A673 (cell line): ENCODE results near the gene UACA. TPM values are rescaled to one million over a fixed set of nuclear protein-coding genes. Genes with fewer than 3 reads are reported as not detected.

Experiments
- BruUV-seq: library from RNA; stranded (reverse); fragments of 400-500 nt; replicated peaks from 2 replicates; lab custom pipeline; 2021; lab: Mats Ljungman, UMichigan
- CTCF ChIA-PET: fragments of 300-600 bp; sonication (Branson Sonifier 250); formaldehyde crosslinking; loops from one replicate; lab custom pipeline; 2022; ENCODE audit warnings: antibody characterized with exemption; lab: Charles Lee
- POLR2A ChIA-PET: fragments of 300-600 bp; sonication (Branson Sonifier 250); formaldehyde crosslinking; loops from one replicate; lab custom pipeline; 2022; ENCODE audit warnings: antibody characterized with exemption; ENCODE audit not compliant: low non-redundant PET; lab: Charles Lee
- DNase-seq: peaks from one replicate; pipeline ENCODE4 v3.0.0-alpha.2; 2015; ENCODE audit warnings: low spot score
- H3K27ac ChIP-seq: fragments of 200-600 bp; sonication (generic); 2 replicates; pipeline ENCODE4 v1.5.1; 2016; ENCODE audit warnings: mixed run types, low read depth, mild to moderate bottlenecking, mixed read lengths, antibody characterized with exemption, low read length; ENCODE audit not compliant: poor library complexity, severe bottlenecking
- H3K27me3 ChIP-seq: fragments of 200-600 bp; sonication (generic); replicated peaks from 2 replicates; pipeline ENCODE4 v1.6.1; 2017; ENCODE audit warnings: mixed run types, low read depth, mild to moderate bottlenecking, mixed read lengths, antibody characterized with exemption, low read length; ENCODE audit not compliant: insufficient read depth, poor library complexity
- H3K36me3 ChIP-seq: fragments of 200-600 bp; sonication (generic); 2 replicates; pipeline ENCODE4 v1.6.1; 2016; ENCODE audit warnings: mixed run types, mild to moderate bottlenecking, mixed read lengths, antibody characterized with exemption, low read length; ENCODE audit not compliant: insufficient read depth, poor library complexity, severe bottlenecking
- H3K4me1 ChIP-seq: fragments of 200-600 bp; sonication (generic); 2 replicates; pipeline ENCODE4 v1.6.1; 2017; ENCODE audit warnings: mixed run types, mild to moderate bottlenecking, mixed read lengths, antibody characterized with exemption, low read length; ENCODE audit not compliant: insufficient read depth, poor library complexity, severe bottlenecking
- H3K4me3 ChIP-seq: fragments of 200-600 bp; sonication (generic); 2 replicates; pipeline ENCODE4 v1.5.1; 2016; ENCODE audit warnings: low read depth, mixed run types, mild to moderate bottlenecking, mixed read lengths, low read length; ENCODE audit not compliant: poor library complexity, severe bottlenecking
- H3K9me3 ChIP-seq: fragments of 200-600 bp; sonication (generic); 2 replicates; pipeline ENCODE4 v1.6.1; 2016; ENCODE audit warnings: mixed run types, low read depth, mild to moderate bottlenecking, mixed read lengths, antibody characterized with exemption, low read length; ENCODE audit not compliant: poor library complexity, severe bottlenecking
- CTCF ChIP-seq: fragments of 300-800, 200-600 bp; sonication (generic); conservative IDR thresholded peaks from 2 replicates; pipeline ENCODE4 v1.5.1; 2017; ENCODE audit warnings: low read depth, mild to moderate bottlenecking, antibody characterized with exemption, low read length, moderate library complexity, mixed read lengths
- EZH2 ChIP-seq: fragments of 200-600 bp; sonication (generic); IDR thresholded peaks from 2 replicates; pipeline ENCODE4 v1.6.1; 2017; ENCODE audit warnings: borderline replicate concordance, low read depth, mild to moderate bottlenecking, mixed read lengths, antibody characterized with exemption, low read length; ENCODE audit not compliant: poor library complexity, severe bottlenecking
- intact Hi-C: fragments of 100-400 bp; cut with micrococcal nuclease; formaldehyde crosslinking; loops from one replicate; pipeline ENCODE4 v1.10.0; 2022; ENCODE audit not compliant: unreplicated experiment
- total RNA-seq: library from RNA; stranded (reverse); gene quantifications from 2 replicates; pipeline ENCODE4 v1.2.3, GENCODE V29; 2021

Gene UACA
- total RNA-seq, 1 experiment from 2014 or later = 26.9 TPM

DNA sequence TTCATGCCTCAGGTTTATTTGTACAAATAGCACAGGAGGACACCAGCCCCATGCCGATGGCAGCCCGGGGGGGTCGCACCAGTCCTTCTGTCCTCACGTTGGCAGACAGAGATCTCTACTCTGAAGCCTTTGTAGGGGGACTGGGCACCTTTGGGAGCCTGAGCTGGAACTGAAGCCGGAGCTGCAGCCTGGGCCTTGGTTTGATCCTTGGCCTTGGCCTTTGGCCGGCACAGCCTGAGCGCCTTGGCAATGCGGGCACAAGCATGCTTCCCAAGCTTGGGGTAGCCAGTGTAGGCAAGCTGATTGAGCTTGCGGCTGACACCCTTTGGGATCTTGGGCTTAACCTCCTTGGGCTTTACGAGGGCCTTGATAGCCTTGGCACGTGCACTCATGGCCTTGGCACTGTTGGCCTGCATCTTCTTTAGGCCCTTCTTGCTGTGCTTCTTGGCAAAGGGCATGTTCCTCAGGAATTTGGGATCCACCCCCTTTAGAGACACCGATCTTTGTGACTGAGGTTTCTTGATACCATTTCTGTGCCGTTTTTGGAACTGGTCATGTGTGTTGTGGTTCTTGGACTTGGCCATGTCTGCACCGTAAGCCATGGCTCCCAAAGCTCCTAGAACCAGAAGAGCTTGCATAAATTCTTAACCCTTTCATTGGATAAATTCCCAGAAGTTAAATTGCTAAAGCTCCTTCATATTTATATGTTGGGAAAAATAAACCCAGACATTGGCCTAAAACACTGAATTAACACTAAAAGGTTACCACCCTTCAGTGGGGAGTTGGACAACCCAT lies 33.4 kb upstream of the UACA start:
- TF ChIP-seq EZH2 (no peak), CTCF (no peak)
- no TSS peak for BruUV-seq
- ChIA-PET CTCF (no interaction called here), POLR2A (no interaction called here)
- Histone ChIP-seq H3K36me3 (no peaks in the 10 kb centered on the region), H3K9me3 (no peaks in the 10 kb centered on the region), H3K27me3 (no peaks in the 10 kb centered on the region), H3K27ac (no peak overlapping the region), H3K4me1 (no peaks in the 10 kb centered on the region), H3K4me3 (no peak overlapping the region)
- no peak for DNase-seq
- intact Hi-C loops = no loop called here

DNA sequence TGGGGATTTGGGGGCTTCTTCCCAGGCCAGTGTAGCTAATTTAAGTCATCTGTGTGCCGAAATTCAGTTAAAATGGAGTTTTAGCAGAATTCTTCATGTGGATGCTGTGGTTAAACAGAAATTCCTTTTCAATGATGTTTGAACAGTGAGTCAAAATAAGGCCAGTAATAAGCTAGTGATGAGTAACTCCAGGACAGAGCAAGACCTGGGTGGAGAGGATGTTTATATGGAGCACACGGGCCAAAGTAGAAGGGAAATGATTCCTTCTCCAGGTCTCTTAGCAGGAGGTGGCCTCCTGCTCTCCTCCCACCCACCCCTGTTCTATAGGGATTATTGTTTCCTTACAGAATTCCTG lies 31.9 kb upstream of the UACA start:
- no peak for DNase-seq
- no peaks in the 10 kb centered on the region for H3K9me3 ChIP-seq
- H3K4me1 ChIP-seq = no peaks in the 10 kb centered on the region
- CTCF ChIA-PET = interaction anchor here (0.6 kb wide), 1 partner anchor 60 kb away, joined by 6 read pairs; no protein-coding TSS in a partner anchor
- BruUV-seq = no TSS peak
- no peak overlapping the region for H3K4me3 ChIP-seq
- no peak overlapping the region for H3K27ac ChIP-seq
- no peaks in the 10 kb centered on the region for H3K36me3 ChIP-seq
- POLR2A ChIA-PET = no interaction called here
- intact Hi-C loops = no loop called here
- H3K27me3 ChIP-seq = no peaks in the 10 kb centered on the region
- TF ChIP-seq EZH2 (no peak), CTCF (no peak)

- CTCF ChIA-PET = no interaction called here
- Histone ChIP-seq H3K4me3 (no peak overlapping the region), H3K4me1 (no peaks in the 10 kb centered on the region), H3K36me3 (no peaks in the 10 kb centered on the region), H3K9me3 (no peaks in the 10 kb centered on the region), H3K27ac (no peak overlapping the region), H3K27me3 (no peaks in the 10 kb centered on the region)
- no TSS peak for BruUV-seq
- POLR2A ChIA-PET = no interaction called here
- no peak for TF ChIP-seq EZH2
- TF ChIP-seq CTCF = no peak
- intact Hi-C loops = no loop called here
- no peak for DNase-seq
These were observed 31.4 kb upstream of the UACA start for GRCh38 chr15:70794596-70795310.
